ELF-1 (cell line): ENCODE results near the gene MED15.

Source experiments
- DNase-seq: peaks from one replicate; pipeline ENCODE4 v3.0.0-alpha.2; 2016; ENCODE audit warnings: low read depth, low spot score

The MED15 gene

GRCh38 chr22:20510811-20511577 is 3.6 kb downstream of the MED15 start:
- no peak for DNase-seq

- DNase-seq: no peak
These were observed 4.3 kb downstream of the MED15 start for GRCh38 chr22:20511578-20512229.

- no peak for DNase-seq
These were observed 7.4 kb downstream of the MED15 start for GRCh38 chr22:20514658-20515406.

GRCh38 chr22:20516399-20516798 is 9.0 kb downstream of the MED15 start:
- DNase-seq: no peak

GRCh38 chr22:20517422-20517821 is 10.0 kb downstream of the MED15 start:
- no peak for DNase-seq

- no peak for DNase-seq
These were observed 10.6 kb downstream of the MED15 start for GRCh38 chr22:20517841-20518592.

- DNase-seq: no peak
These were observed 12.1 kb downstream of the MED15 start for GRCh38 chr22:20519558-20519957.

- no peak for DNase-seq
These were observed 12.7 kb downstream of the MED15 start for GRCh38 chr22:20520093-20520511.

GRCh38 chr22:20522134-20523004 is 15.0 kb downstream of the MED15 start:
- no peak for DNase-seq

GRCh38 chr22:20523086-20523983 is 15.9 kb downstream of the MED15 start:
- no peak for DNase-seq

- no peak for DNase-seq
These were observed 16.6 kb downstream of the MED15 start for GRCh38 chr22:20524004-20524481.

- DNase-seq: no peak
These were observed 17.6 kb downstream of the MED15 start for GRCh38 chr22:20525048-20525447.

GRCh38 chr22:20526305-20526627 is 18.9 kb downstream of the MED15 start:
- DNase-seq: no peak

- DNase-seq: no peak
These were observed 19.4 kb downstream of the MED15 start for GRCh38 chr22:20526628-20527355.

- no peak for DNase-seq
These were observed 21.1 kb downstream of the MED15 start for GRCh38 chr22:20528405-20528978.

GRCh38 chr22:20530368-20531153 is 23.2 kb downstream of the MED15 start:
- DNase-seq: peak; percentile 67

GRCh38 chr22:20531154-20531403 is 23.7 kb downstream of the MED15 start:
- DNase-seq: no peak
